ENCODE measurements around the gene SPTBN5.
A peak's percentile ranks its signal among the peaks of the same experiment; 100 is the strongest.

Gene SPTBN5

GRCh38 chr15:41927536-41927935 lies 33.7 kb upstream of the SPTBN5 start:
- Histone ChIP-seq H3K4me1 (ENCODE audit: control extremely low read depth in 1 of 4, control insufficient read depth in 4 of 4, insufficient read depth in 4 of 4, low read length in 3 of 4) (peaks cover 4 to 14% (median 9%) of the 10 kb centered on the region in 4 experiments), H3K27me3 (replicated peaks in 2 of 5; ENCODE audit: control insufficient read depth in 4 of 5, insufficient read depth in 5 of 5, low read length in 4 of 5) (no peaks in the 10 kb centered on the region), H3K4me3 (ENCODE audit: control insufficient read depth in 1 of 7, extremely low read depth in 1 of 7, insufficient read depth in 4 of 7, low read depth in 2 of 7, low read length in 6 of 7) (no peak overlapping the region), H3K27ac (ENCODE audit: insufficient read depth in 1 of 2, low read depth in 1 of 2, low read length in 2 of 2, poor library complexity in 1 of 2, severe bottlenecking in 2 of 2) (no peak overlapping the region), H3K9me3 (ENCODE audit: control extremely low read depth in 1 of 5, control insufficient read depth in 4 of 5, insufficient read depth in 2 of 5, low read depth in 1 of 5, low read length in 4 of 5) (no peaks in the 10 kb centered on the region), H3K36me3 (ENCODE audit: control insufficient read depth in 4 of 4, insufficient read depth in 4 of 4, low read length in 3 of 4) (no peaks in the 10 kb centered on the region)
- CTCF ChIA-PET = interaction anchor here (1.0 to 2.3 kb wide), 2 partner anchors 23 to 32 kb away, joined by 4 to 5 read pairs; no protein-coding TSS in a partner anchor
- DNase-seq = no peak
- WGBS (ENCODE audit: insufficient coverage) = no CpG with 5 or more reads among the region's 3 CpGs
- POLR2A ChIA-PET = no interaction called here

- Histone ChIP-seq H3K27ac (ENCODE audit: insufficient read depth in 1 of 2, low read depth in 1 of 2, low read length in 2 of 2, poor library complexity in 1 of 2, severe bottlenecking in 2 of 2) (no peak overlapping the region), H3K4me1 (ENCODE audit: control extremely low read depth in 1 of 4, control insufficient read depth in 4 of 4, insufficient read depth in 4 of 4, low read length in 3 of 4) (peaks cover 4 to 21% (median 9%) of the 10 kb centered on the region in 4 experiments), H3K4me3 (ENCODE audit: control insufficient read depth in 1 of 7, extremely low read depth in 1 of 7, insufficient read depth in 4 of 7, low read depth in 2 of 7, low read length in 6 of 7) (no peak overlapping the region), H3K9me3 (ENCODE audit: control extremely low read depth in 1 of 5, control insufficient read depth in 4 of 5, insufficient read depth in 2 of 5, low read depth in 1 of 5, low read length in 4 of 5) (no peaks in the 10 kb centered on the region), H3K36me3 (ENCODE audit: control insufficient read depth in 4 of 4, insufficient read depth in 4 of 4, low read length in 3 of 4) (no peaks in the 10 kb centered on the region), H3K27me3 (replicated peaks in 2 of 5; ENCODE audit: control insufficient read depth in 4 of 5, insufficient read depth in 5 of 5, low read length in 4 of 5) (no peaks in the 10 kb centered on the region)
- WGBS (ENCODE audit: insufficient coverage) = 65% methylated on average over 9 of the region's 10 CpGs
- CTCF ChIA-PET = interaction anchor here (2.3 kb wide), 1 partner anchor 22 kb away, joined by 5 read pairs; no protein-coding TSS in a partner anchor
- POLR2A ChIA-PET = no interaction called here
- peak in 2 of 3 donors; percentile 26 to 31 for DNase-seq
Measured at GRCh38 chr15:41926185-41927056, 32.6 kb upstream of the SPTBN5 start.

- peaks cover 4 to 25% (median 9%) of the 10 kb centered on the region in 4 experiments for H3K4me1 ChIP-seq (ENCODE audit: control extremely low read depth in 1 of 4, control insufficient read depth in 4 of 4, insufficient read depth in 4 of 4, low read length in 3 of 4)
- ChIA-PET CTCF (interaction anchor here (0.9 to 2.3 kb wide), 2 partner anchors 20 to 132 kb away, joined by 3 to 5 read pairs; no protein-coding TSS in a partner anchor), POLR2A (no interaction called here)
- H3K27me3 ChIP-seq (replicated peaks in 2 of 5; ENCODE audit: control insufficient read depth in 4 of 5, insufficient read depth in 5 of 5, low read length in 4 of 5) = no peaks in the 10 kb centered on the region
- no peak overlapping the region for H3K4me3 ChIP-seq (ENCODE audit: control insufficient read depth in 1 of 7, extremely low read depth in 1 of 7, insufficient read depth in 4 of 7, low read depth in 2 of 7, low read length in 6 of 7)
- H3K36me3 ChIP-seq (ENCODE audit: control insufficient read depth in 4 of 4, insufficient read depth in 4 of 4, low read length in 3 of 4) = no peaks in the 10 kb centered on the region
- no peak for DNase-seq
- H3K9me3 ChIP-seq (ENCODE audit: control extremely low read depth in 1 of 5, control insufficient read depth in 4 of 5, insufficient read depth in 2 of 5, low read depth in 1 of 5, low read length in 4 of 5) = no peaks in the 10 kb centered on the region
- WGBS (ENCODE audit: insufficient coverage) = 97% methylated on average over 4 of the region's 7 CpGs
- H3K27ac ChIP-seq (ENCODE audit: insufficient read depth in 1 of 2, low read depth in 1 of 2, low read length in 2 of 2, poor library complexity in 1 of 2, severe bottlenecking in 2 of 2) = no peak overlapping the region
Measured at GRCh38 chr15:41925086-41925608, 31.3 kb upstream of the SPTBN5 start.

- Histone ChIP-seq H3K27me3 (replicated peaks in 2 of 5; ENCODE audit: control insufficient read depth in 4 of 5, insufficient read depth in 5 of 5, low read length in 4 of 5) (no peaks in the 10 kb centered on the region), H3K9me3 (ENCODE audit: control extremely low read depth in 1 of 5, control insufficient read depth in 4 of 5, insufficient read depth in 2 of 5, low read depth in 1 of 5, low read length in 4 of 5) (no peaks in the 10 kb centered on the region), H3K27ac (ENCODE audit: insufficient read depth in 1 of 2, low read depth in 1 of 2, low read length in 2 of 2, poor library complexity in 1 of 2, severe bottlenecking in 2 of 2) (no peak overlapping the region), H3K4me1 (ENCODE audit: control extremely low read depth in 1 of 4, control insufficient read depth in 4 of 4, insufficient read depth in 4 of 4, low read length in 3 of 4) (peaks cover 4 to 25% (median 9%) of the 10 kb centered on the region in 4 experiments), H3K4me3 (ENCODE audit: control insufficient read depth in 1 of 7, extremely low read depth in 1 of 7, insufficient read depth in 4 of 7, low read depth in 2 of 7, low read length in 6 of 7) (no peak overlapping the region), H3K36me3 (ENCODE audit: control insufficient read depth in 4 of 4, insufficient read depth in 4 of 4, low read length in 3 of 4) (no peaks in the 10 kb centered on the region)
- CTCF ChIA-PET = interaction anchor here (0.9 to 2.0 kb wide), 2 partner anchors 10 to 19 kb away, joined by 3 to 5 read pairs; no protein-coding TSS in a partner anchor
- no peak for DNase-seq
- POLR2A ChIA-PET = no interaction called here
- 90% methylated on average over 2 of the region's 3 CpGs for WGBS (ENCODE audit: insufficient coverage)
Measured at GRCh38 chr15:41923401-41923997, 29.6 kb upstream of the SPTBN5 start.

- Histone ChIP-seq H3K9me3 (ENCODE audit: control extremely low read depth in 1 of 5, control insufficient read depth in 4 of 5, insufficient read depth in 2 of 5, low read depth in 1 of 5, low read length in 4 of 5) (no peaks in the 10 kb centered on the region), H3K27ac (ENCODE audit: insufficient read depth in 1 of 2, low read depth in 1 of 2, low read length in 2 of 2, poor library complexity in 1 of 2, severe bottlenecking in 2 of 2) (no peak overlapping the region), H3K4me3 (ENCODE audit: control insufficient read depth in 1 of 7, extremely low read depth in 1 of 7, insufficient read depth in 4 of 7, low read depth in 2 of 7, low read length in 6 of 7) (no peak overlapping the region), H3K27me3 (replicated peaks in 2 of 5; ENCODE audit: control insufficient read depth in 4 of 5, insufficient read depth in 5 of 5, low read length in 4 of 5) (no peaks in the 10 kb centered on the region), H3K36me3 (ENCODE audit: control insufficient read depth in 4 of 4, insufficient read depth in 4 of 4, low read length in 3 of 4) (no peaks in the 10 kb centered on the region), H3K4me1 (ENCODE audit: control extremely low read depth in 1 of 4, control insufficient read depth in 4 of 4, insufficient read depth in 4 of 4, low read length in 3 of 4) (peaks cover 7 to 32% (median 15%) of the 10 kb centered on the region in 4 experiments)
- ChIA-PET POLR2A (no interaction called here), CTCF (interaction anchor here (2.0 kb wide), 1 partner anchor 9 kb away, joined by 5 read pairs; no protein-coding TSS in a partner anchor)
- DNase-seq = no peak
- 85% methylated on average over 8 of the region's 9 CpGs for WGBS (ENCODE audit: insufficient coverage)
Measured at GRCh38 chr15:41922353-41922752, 28.5 kb upstream of the SPTBN5 start.

GRCh38 chr15:41921639-41922038 lies 27.8 kb upstream of the SPTBN5 start:
- Histone ChIP-seq H3K27ac (ENCODE audit: insufficient read depth in 1 of 2, low read depth in 1 of 2, low read length in 2 of 2, poor library complexity in 1 of 2, severe bottlenecking in 2 of 2) (no peak overlapping the region), H3K36me3 (ENCODE audit: control insufficient read depth in 4 of 4, insufficient read depth in 4 of 4, low read length in 3 of 4) (no peaks in the 10 kb centered on the region), H3K9me3 (ENCODE audit: control extremely low read depth in 1 of 5, control insufficient read depth in 4 of 5, insufficient read depth in 2 of 5, low read depth in 1 of 5, low read length in 4 of 5) (no peaks in the 10 kb centered on the region), H3K27me3 (replicated peaks in 2 of 5; ENCODE audit: control insufficient read depth in 4 of 5, insufficient read depth in 5 of 5, low read length in 4 of 5) (no peaks in the 10 kb centered on the region), H3K4me3 (ENCODE audit: control insufficient read depth in 1 of 7, extremely low read depth in 1 of 7, insufficient read depth in 4 of 7, low read depth in 2 of 7, low read length in 6 of 7) (no peak overlapping the region), H3K4me1 (ENCODE audit: control extremely low read depth in 1 of 4, control insufficient read depth in 4 of 4, insufficient read depth in 4 of 4, low read length in 3 of 4) (peaks cover 5 to 30% (median 18%) of the 10 kb centered on the region in 4 experiments)
- ChIA-PET POLR2A (no interaction called here), CTCF (interaction anchor here (0.6 to 1.2 kb wide), 2 partner anchors 77 to 145 kb away, joined by 3 read pairs; no protein-coding TSS in a partner anchor)
- 100% methylated on average over 2 of the region's 5 CpGs for WGBS (ENCODE audit: insufficient coverage)
- DNase-seq = no peak

Measured in common myeloid progenitor, CD34-positive (primary cell).